AG09309 (cell line): Measurements from ENCODE around the gene IQSEC1.

ENCODE experiments used
- DNase-seq: peaks from one replicate; pipeline ENCODE4 v3.0.0-alpha.2; 2010; ENCODE audit warnings: low read depth
- H3K4me3 ChIP-seq: 2 replicates; pipeline ENCODE4 v1.5.1; 2011; ENCODE audit warnings: mild to moderate bottlenecking, low read depth, low read length, moderate library complexity; ENCODE audit not compliant: control insufficient read depth
- TF ChIP-seq, protein P1 (sequence below): IDR thresholded peaks from 2 replicates; pipeline ENCODE4 v1.5.1; 2011; ENCODE audit warnings: mild to moderate bottlenecking, low read depth, low read length, inconsistent platforms; ENCODE audit not compliant: insufficient read depth, control insufficient read depth; ENCODE audit errors: missing control alignments

IQSEC1 gene

DNA sequence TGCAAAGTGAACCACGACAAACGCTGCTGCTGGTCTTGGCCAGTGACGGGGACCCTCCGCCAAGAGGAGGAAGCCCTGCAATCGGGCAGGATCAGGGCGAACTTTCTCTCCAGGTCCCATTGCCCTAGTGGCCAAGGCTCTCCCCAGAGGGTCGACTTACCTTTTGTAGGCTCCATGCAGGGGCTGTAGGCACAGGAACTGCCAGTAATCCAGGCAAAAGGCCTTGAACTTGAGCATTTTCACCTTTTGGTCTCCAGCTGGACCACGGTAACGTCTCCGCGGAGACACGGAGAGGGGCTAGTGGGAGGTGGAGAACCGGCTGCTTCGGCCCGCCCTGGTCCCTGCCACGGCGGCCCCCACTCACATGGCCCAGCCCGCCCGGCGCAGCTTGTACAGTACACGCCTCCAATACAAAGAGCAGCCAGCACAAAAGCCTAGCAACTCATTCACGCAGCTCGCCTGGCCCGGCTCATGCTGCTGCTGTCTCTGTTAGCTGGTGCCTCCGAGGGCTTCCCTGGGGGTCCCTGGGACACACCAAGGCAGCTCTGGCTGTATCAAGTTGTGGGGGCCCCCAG lies 31.0 kb downstream of the IQSEC1 start:
- no peak overlapping the region for H3K4me3 ChIP-seq
- DNase-seq = no peak
- TF ChIP-seq, protein P1, sequence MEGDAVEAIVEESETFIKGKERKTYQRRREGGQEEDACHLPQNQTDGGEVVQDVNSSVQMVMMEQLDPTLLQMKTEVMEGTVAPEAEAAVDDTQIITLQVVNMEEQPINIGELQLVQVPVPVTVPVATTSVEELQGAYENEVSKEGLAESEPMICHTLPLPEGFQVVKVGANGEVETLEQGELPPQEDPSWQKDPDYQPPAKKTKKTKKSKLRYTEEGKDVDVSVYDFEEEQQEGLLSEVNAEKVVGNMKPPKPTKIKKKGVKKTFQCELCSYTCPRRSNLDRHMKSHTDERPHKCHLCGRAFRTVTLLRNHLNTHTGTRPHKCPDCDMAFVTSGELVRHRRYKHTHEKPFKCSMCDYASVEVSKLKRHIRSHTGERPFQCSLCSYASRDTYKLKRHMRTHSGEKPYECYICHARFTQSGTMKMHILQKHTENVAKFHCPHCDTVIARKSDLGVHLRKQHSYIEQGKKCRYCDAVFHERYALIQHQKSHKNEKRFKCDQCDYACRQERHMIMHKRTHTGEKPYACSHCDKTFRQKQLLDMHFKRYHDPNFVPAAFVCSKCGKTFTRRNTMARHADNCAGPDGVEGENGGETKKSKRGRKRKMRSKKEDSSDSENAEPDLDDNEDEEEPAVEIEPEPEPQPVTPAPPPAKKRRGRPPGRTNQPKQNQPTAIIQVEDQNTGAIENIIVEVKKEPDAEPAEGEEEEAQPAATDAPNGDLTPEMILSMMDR = no peak

DNA sequence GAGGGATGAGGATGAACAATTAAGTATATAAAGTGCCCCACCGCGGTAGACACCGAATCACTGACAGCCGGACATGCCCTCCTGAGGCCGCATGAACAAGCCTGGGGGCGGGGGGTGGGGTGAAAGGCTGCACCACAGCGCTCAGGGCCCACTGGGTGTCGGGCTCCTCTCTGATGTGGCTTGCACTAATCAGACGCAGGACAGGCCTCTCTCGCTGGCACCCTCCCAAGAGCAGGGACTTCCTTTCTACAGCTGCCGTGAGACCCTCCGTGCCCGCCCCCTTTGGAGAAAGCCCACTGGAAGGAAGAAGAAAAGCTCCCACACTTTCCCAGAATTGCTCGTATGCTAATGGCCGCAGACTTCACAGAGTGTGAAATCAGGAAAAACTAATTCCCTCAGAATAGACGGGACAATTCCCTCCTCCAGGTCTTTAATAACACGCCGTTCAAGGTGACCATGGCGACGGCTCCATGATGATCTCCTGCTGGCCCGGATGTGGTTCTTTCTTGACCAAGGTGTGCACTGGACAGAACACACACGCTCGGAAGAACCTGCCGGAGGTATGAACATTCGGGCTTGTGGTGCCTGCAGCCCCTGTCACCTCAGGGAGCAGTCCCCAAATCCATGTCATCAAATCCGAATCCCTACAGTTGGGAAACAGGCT lies 32.0 kb downstream of the IQSEC1 start:
- DNase-seq = no peak
- no peak overlapping the region for H3K4me3 ChIP-seq
- TF ChIP-seq, protein P1 = no peak

DNA sequence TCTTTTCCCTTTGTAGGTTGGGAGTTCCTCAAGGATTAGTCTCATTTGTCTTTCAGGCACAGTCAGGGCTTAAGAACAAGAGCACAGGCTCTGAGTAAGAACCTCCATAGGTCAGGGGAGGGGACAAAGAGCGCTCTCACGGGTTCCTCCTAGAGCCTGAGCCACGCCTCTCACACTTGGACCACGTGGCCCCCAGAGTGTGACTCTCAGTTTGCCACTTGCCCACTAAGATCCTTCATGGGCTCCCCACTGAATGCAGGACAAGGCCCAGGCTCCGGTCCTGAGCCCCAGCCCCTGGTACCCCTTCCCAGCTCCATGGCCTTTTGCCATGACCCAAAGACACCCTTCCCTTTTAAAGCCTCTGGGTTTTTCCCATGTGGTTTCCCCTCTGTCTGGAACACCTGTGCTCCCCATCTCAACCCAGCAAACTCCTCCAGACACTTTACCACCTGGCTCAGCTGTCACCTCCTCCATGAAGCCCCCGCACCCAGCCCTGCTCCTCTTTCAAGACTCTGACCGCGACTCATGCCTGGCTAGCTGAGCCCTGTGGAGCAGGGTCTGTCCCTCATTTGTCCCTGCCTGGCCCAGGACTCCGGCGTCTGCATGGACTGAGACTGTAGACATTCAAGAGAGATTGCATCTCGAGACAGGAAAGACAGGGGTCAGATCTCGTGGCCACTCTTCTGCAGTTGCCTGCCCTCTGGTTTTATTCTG lies 32.7 kb downstream of the IQSEC1 start:
- TF ChIP-seq, protein P1 = no peak
- DNase-seq = no peak
- H3K4me3 ChIP-seq = no peak overlapping the region

DNA sequence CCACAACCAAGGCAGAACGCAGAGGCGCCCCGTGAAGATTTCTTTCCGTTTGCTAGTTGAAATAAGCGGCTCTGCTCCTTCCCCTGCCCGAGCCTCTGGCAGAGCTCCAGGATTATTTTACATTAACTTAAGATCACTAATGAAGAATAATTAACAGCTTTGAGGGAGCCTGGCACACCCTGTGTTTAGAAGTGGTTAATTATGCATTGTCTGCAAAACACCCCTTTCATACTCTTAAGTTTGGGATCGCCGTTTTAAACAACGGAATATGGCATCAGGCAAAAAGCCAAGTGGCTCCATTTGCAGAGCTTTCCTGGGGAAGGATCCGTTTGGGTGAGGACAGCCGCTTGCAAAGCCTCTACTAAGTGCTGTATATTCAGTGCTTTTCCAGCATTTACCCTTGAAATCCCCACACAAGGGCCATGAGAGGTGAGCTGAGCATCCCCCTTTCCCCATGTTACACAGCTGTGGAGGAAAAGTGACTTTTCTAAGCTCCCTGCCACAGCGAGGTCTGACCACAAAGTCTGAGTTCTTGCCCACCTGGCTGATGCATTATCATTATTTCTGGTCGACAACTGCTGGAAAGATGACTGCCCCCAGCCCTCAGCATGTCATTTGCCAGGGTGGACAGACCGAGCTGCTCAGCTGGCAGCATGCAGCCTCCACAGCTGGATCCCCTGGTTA lies 33.9 kb downstream of the IQSEC1 start:
- H3K4me3 ChIP-seq = no peak overlapping the region
- DNase-seq = no peak

DNA sequence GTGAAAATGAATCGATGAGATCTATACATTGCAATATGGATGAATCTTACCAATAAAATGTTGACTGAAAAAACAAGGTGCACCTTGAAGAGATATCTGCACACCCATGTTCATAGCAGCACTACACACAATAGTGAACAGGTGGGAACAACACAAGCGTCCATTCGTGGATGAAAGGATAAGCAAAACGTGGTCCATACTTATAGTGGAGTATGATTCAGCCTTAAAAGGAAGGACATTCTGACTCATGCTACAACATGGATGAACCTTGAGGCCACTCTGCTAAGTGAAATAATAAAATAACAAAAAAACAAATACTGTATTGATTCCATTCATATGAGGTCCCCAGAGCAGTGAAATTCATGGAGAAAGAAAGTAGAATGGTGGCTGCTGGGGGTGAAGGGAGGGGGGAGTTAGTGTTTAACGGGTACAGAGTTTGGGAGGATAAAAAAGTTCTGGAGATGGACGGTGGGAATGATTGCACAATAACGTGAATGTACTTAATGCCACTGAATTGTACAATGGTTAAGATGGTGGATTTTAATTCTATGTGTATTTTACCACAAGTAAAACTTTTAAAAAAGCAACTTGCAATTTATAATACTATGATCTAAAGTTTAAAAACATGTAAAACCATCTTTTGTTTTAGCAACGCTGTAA lies 35.6 kb downstream of the IQSEC1 start:
- TF ChIP-seq, protein P1 = no peak
- H3K4me3 ChIP-seq = no peak overlapping the region
- DNase-seq = no peak

More for the DNA sequence above, 33.9 kb downstream of the IQSEC1 start:
- TF ChIP-seq, protein P1 = no peak

DNA sequence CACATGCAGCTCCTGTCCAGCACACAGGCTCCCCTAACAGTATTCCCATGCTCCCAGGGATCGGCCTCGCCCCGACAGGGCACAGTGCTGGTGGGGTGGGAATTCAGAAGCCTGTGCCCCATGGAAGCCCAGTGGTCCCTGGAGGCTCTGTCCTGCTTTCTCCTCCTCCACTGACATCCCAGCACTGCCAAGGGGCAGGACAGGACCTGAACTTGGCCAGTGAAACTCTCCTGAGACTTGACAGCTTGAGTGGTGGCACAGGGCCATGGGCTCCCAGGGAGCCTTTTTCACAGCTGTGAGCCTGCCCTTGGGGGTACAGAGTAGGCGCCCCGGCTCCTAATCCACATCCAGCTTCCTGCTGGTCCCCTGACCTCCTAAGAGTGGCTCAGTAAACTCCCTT lies 38.4 kb downstream of the IQSEC1 start:
- no peak for DNase-seq

More for the DNA sequence above, 38.4 kb downstream of the IQSEC1 start:
- TF ChIP-seq, protein P1 = no peak
- no peak overlapping the region for H3K4me3 ChIP-seq
